Esophagus muscularis mucosa (tissue), 4 donors: Measurements from ENCODE around the gene GABARAP.
A peak's percentile ranks its signal among the peaks of the same experiment; 100 is the strongest.

Source experiments
- CTCF ChIP-seq, 3 experiments: fragments of 200-600 bp in 2 of 3; fragments of 450-650 bp in 1 of 3; sonication (generic) in 2 of 3; IDR thresholded peaks; one replicate each; pipeline ENCODE4 v1.5.1; 2017 to 2019; ENCODE audit warnings: antibody characterized with exemption in 3 of 3, mild to moderate bottlenecking in 2 of 3, moderate library complexity in 1 of 3
- EP300 ChIP-seq: sonication (generic); formaldehyde crosslinking; IDR thresholded peaks from one replicate; pipeline ENCODE4 v1.6.1; 2017; ENCODE audit warnings: antibody characterized with exemption
- POLR2A ChIP-seq: fragments of 450-650 bp; IDR thresholded peaks from one replicate; pipeline ENCODE4 v1.6.1; 2017; ENCODE audit warnings: antibody characterized with exemption, moderate library complexity, mild to moderate bottlenecking, low read depth

GRCh38 chr17:7214300-7215135 lies 27.7 kb downstream of the GABARAP start:
- TF ChIP-seq CTCF (IDR thresholded peaks at IDR 0.05) (peak; percentile 18 to 51 (median 39)), EP300 (no peak), POLR2A (no peak)
